GM21526 (cell line): Measurements from ENCODE around the gene DNAH9.

Experiments
- ATAC-seq: cut with Tn5 transposase; IDR thresholded peaks from one replicate; pipeline ENCODE4 v1.9.1; 2021; ENCODE audit warnings: moderate library complexity; ENCODE audit not compliant: unreplicated experiment, low FRiP score

The DNAH9 gene

GRCh38 chr17:11645426-11645825 is 47.2 kb downstream of the DNAH9 start:
- ATAC-seq: no peak

DNA sequence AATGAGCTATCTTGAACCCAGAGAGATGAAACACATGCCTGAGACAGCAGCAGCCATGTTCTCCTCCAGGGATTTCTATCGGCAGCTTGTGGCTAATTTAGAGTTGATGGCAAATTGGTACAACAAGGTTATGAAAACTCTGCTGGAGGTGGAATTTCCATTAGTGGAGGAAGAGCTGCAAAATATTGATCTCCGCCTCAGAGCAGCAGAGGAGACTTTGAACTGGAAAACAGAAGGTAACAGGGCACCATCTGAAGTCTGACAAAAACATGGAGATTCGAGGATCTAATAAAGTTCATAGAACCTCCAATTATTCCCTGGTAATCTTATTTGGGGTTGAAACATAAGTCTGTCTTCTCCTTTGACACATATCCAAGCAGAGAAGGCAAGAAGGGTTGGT is 52.8 kb downstream of the DNAH9 start:
- ATAC-seq: no peak

DNA sequence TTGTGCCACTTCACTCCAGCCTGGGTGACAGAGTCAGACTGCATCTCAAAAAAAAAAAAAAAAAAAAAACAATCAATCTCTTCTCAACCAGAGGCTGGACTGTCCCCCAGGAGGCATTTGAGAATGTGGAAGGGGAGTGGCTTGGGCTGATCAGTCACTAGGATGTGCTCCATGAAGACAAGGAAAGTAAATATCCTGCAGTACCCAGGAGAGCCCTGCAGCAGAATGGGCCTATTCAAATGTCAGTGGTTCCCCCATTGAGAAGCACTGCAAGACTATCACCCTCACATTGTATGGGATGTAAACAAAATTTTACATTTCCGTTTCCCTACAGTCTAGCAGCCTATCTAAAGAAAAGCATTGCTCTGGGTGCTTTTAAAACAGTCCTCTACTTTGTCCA is 70.3 kb downstream of the DNAH9 start:
- ATAC-seq: no peak

DNA sequence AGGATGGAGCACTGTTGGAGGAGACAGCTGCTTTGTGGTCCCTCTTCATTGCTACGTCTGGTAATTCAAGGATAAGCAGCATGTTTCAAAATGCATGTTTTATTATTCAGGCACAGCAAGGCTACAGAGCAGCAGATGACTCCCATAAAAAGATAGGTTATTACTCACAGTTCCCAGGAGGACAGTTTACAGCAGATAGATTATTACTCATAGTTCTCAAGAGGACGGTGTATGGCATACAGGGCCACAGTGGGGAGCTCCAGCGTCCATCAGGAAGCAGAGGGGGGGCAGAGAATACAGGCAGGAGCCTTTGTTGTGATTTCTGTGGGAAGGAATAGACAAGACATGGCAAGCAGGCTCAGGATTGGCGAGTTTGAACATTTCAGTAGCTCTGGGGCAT is 72.9 kb downstream of the DNAH9 start:
- ATAC-seq: no peak

GRCh38 chr17:11682646-11683045 is 84.4 kb downstream of the DNAH9 start:
- ATAC-seq: no peak

- ATAC-seq: no peak
Observed at GRCh38 chr17:11690681-11691080, 92.4 kb downstream of the DNAH9 start.

- ATAC-seq: no peak
Observed at GRCh38 chr17:11692688-11693087, 94.4 kb downstream of the DNAH9 start.

GRCh38 chr17:11693284-11693683 is 95.0 kb downstream of the DNAH9 start:
- ATAC-seq: no peak

DNA sequence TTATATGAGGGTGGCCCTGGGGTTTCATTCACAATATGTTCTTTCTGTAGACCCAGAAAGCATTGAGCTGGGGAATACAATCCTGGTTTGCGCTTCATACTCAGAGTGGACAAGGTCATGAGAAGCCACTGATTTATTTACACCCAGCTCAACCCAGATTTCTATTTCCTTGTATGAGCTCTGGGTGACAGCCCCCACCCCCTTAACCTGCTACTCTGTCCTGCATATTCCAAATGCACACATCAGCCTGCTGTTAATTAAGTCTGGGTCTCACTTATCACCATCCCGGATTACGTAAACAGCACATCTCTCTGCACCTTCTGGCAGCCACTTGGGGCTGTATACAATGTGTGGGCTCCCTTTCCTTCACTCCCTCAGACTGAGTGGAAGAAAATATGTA is 102.4 kb downstream of the DNAH9 start:
- no peak for ATAC-seq

DNA sequence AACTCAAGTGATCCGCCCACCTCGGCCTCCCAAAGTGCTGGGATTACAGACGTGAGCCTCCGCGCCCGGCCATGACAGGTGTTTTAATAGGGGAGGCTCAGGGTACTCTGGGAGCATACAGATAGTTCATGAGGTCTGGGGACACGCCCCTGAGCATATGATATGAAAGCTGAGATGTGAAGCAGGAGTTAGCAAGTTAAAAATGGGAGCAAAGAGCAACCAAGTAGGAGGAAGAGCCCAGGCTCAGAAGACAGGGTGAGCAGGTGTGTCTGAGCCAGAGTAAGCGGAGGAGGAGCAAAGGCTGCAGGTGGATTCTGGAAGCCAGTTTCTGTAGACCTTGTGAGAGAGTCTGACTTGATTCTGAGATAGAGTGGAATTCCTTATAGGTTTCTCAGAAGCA is 103.6 kb downstream of the DNAH9 start:
- ATAC-seq: no peak

GRCh38 chr17:11704041-11704440 is 105.8 kb downstream of the DNAH9 start:
- no peak for ATAC-seq

GRCh38 chr17:11705111-11705510 is 106.8 kb downstream of the DNAH9 start:
- no peak for ATAC-seq

DNA sequence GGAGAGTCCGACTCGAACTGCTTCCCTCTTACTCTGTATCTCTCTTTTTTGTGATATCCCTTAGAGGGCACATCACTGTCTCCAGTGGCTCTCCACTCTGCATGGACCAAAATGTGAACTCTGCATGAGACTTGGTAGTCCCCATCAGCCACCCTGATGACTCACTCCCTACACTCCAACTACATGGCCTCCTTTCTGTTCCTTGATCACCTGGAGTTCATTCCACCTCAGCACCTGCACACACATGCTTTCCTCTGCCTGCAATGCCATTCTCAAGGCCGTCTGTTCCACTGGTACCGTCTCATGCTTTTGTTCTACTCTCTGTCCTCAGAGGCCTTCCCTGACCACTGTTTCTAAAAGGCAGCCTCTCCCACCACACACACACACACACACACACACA is 109.3 kb downstream of the DNAH9 start:
- no peak for ATAC-seq

DNA sequence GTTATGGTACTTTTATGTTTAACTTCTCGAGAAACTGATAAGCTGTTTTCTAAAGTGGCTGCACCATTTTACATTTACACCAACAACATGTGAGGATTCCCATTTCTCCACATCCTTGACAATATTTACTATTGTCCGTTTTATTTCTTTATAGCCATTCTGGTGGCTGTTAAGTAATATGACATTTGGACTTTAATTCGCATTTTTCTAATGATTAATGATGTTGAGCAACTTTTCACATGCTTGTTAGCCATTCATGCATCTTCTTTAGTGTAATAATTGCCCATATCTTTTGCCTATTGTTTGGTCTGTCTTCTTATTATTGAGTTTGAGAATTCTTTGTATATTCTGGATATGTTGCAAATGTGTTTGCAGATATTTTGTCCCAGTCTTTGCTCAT is 114.2 kb downstream of the DNAH9 start:
- ATAC-seq: no peak

DNA sequence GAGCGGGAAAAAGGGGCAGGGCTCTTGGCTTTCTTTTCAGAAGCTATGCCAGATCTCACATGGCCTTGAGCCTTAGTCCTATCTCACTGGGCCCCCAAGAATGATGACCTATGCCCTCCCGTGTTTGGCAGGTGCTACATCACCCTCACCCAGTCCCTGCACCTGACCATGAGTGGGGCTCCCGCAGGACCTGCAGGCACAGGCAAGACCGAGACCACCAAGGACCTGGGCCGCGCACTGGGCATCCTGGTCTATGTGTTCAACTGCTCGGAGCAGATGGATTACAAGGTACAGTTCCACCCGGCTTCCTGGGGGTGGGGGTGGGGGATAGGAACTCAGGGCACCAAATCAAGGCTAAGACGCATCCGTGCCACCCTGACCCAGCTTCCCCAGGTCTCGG is 120.9 kb downstream of the DNAH9 start:
- ATAC-seq: no peak

- ATAC-seq: no peak
Observed at GRCh38 chr17:11719856-11720255, 121.6 kb downstream of the DNAH9 start.

DNA sequence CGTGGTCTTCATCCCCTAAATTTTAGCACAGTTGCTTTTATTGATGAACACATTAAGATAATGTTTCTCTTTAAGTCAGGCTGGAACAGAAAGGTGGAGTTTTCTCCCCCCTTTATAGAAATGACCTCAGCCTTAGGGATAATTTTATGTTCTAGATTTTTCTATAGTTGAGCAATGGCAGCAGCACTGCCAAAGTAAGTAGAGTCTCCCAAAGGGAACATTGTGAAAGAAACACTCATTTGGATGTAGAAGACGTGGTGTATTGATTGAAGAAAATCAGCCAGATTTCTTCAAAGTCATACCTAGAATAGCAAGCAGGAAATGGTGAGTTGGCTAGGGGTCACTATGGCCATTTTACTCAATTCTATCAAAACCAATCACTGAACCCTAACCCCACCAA is 122.5 kb downstream of the DNAH9 start:
- ATAC-seq: no peak

DNA sequence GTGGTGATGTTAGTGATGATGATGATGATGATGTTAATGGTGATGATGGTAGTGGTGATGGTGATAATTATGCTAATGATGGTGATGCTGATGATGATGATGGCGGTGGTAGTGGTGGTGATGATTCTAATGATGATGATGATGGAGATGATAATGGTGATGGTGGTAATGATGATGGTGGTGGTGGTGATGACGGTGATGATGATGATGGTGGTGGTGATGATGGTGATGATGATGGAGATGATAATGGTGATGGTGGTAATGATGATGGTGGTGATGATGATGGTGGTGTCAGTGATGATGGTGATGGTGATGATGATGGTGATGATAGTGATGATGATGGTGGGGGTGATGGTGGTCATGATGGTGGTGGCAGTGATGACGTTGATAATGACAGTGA is 132.5 kb downstream of the DNAH9 start:
- no peak for ATAC-seq

- ATAC-seq: no peak
Observed at GRCh38 chr17:11736613-11737312, 138.5 kb downstream of the DNAH9 start.

DNA sequence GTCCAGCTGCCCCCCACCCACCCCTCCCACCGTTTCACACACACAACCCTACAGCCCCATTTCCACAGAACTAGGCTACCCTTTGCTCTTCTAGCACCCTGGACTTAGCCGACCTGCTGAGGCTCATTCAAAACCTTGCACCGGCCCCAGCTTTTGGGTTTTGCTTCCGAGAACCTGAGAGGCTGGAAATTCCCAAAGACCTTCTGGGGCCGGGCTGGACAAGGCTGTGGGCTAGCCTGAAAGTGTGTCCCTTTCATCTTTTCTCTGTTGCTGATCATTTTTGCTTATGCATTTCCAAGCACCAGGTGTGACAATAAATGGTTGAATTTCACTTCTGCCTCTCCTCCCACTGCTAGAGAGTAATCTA is 139.0 kb downstream of the DNAH9 start:
- no peak for ATAC-seq

DNA sequence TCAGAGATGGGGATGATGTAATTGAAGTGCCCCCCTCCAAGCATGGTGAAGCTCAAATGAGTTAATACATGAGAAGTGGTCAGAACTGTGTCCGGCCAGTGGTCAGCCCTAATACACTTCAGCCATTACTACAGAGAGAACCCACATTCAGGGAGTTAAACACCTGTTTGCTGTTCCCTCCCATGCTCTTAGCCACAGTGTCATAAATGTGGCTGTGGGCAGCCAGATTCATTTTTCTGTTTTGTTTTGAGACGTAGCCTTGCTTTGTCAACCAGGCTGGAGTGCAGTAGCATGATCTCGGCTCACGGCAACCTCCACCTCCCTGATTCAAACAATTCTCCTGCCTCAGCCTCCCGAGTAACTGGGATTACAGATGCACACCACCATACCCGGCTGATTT is 139.9 kb downstream of the DNAH9 start:
- ATAC-seq: no peak

GRCh38 chr17:11739351-11739750 is 141.1 kb downstream of the DNAH9 start:
- no peak for ATAC-seq

DNA sequence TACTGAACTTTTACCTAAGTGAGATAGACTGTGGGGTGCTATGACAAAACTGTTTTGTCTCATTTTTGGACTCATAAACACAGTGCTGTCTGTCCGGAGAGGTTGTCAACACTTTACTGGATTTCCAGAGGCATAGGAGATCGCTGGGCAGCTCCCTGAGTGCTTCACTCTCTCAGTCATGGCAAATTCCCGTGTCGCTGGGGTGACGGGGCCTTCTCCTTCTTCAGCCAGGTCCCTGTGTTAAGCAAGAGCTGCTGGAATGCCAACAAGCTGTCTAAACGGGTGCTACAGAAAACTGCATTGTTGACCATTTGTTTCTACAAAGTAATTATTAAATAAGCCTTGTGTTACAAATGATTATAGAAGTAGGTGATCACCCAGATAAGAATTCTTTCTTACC is 141.6 kb downstream of the DNAH9 start:
- no peak for ATAC-seq
